HG02943 (cell line): ENCODE results near the gene ANO6.
"Not testable (repeated sequence)": the region's sequence is repeated elsewhere in the genome, so short reads cannot be mapped to it uniquely, and the experiment has no call there.

ENCODE experiments used
- ATAC-seq: cut with Tn5 transposase; IDR thresholded peaks from one replicate; pipeline ENCODE4 v1.9.1; 2021; ENCODE audit warnings: mild to moderate bottlenecking, low read depth, moderate library complexity; ENCODE audit not compliant: unreplicated experiment

The ANO6 gene

DNA sequence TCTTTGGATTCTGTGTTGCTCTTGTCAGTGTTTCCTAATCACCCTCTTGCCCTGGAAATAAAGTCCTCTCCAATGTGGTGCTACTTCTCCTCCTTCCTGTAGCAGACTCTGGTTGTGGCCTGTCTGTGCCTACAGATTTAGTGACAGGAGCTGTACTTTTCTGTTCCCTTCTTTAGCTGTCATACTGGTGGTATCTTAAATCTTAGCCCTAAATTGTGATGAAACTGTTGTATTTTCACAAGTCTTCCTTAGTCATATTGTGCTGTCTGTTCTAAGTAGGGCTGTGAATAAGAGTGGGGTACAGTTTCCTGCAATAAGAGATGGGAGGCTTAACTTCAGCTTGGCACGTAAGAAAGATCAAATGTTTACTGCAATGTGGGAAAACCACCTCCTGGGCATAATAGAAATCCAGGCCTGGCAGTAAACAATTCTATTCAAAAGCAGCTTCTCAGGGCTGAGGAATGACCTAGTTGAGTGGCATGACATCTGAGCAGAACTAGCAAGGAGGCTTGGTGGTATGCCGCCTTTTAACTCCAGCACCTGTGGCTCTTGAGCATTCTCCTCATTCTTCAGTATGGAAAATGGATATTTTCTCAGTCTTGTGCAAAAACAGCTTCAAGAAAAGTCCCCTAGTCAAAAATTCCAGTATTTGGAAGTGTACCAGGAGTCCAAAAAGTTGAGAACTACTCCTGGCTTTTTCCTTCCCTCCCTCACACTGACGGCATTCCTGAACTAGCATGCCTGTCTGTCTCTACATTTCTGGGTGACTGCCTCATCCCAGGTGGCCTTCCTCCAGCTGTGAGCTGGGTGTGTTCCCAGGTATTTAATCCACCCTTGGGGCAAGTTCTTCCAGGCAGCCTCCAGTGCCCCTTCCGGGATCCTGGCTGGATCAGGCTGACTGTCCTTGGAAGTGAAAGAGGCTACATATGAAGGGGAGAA, 19.5 kb downstream of the ANO6 start:
- ATAC-seq: no peak

DNA sequence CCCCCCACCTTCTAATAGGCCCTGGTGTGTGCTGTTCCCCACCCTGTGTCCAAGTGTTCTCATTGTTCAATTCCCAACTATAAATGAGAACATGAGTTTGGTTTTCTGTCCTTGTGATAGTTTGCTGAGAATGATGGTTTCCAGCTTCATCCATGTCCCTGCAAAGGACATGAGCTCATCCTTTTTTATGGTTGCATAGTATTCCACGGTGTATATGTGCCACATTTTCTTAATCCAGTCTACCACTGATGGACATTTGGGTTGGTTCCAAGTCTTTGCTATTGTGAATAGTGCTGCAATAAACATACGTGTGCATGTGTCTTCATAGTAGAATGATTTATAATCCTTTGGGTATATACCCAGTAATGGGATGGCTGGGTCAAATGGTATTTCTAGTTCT, 20.5 kb downstream of the ANO6 start:
- ATAC-seq: not testable (repeated sequence)

DNA sequence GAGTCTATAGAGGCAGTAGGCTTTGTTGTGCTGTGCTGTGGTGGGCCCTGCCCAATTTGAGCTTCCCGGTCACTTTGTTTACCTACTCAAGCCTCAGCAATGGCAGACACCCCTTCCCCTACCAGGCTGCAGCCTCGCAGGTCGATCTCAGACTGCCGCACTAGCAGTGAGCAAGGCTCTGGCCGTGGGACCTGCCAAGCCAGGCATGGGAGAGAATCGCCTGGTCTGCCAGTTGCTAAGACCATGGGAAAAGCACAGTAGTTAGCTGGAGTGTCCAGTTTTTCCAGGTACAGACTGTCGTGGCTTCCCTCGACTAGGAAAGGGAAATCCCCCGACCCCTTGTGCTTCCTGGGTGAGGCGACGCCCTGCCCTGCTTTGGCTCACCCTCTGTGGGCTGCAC, 26.3 kb downstream of the ANO6 start:
- ATAC-seq: no peak

DNA sequence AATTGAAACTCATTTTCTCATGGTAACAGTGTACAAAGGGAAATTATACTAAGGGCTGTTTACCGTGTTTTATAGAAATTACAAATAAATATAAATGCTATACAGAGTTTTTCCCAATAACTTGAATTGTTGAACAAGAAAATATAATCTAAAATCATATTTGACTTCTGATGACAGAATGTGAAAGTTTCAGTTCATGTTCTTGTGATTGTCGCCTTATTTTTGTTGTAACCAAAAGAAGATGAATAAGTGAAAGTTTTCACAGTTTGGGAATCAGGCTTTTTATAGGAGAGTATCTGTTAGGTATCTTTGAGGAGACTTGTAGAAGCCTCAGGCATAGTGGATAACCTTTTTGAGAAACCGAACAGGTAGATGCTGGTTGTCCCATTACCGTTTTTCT, 28.1 kb downstream of the ANO6 start:
- ATAC-seq: no peak

DNA sequence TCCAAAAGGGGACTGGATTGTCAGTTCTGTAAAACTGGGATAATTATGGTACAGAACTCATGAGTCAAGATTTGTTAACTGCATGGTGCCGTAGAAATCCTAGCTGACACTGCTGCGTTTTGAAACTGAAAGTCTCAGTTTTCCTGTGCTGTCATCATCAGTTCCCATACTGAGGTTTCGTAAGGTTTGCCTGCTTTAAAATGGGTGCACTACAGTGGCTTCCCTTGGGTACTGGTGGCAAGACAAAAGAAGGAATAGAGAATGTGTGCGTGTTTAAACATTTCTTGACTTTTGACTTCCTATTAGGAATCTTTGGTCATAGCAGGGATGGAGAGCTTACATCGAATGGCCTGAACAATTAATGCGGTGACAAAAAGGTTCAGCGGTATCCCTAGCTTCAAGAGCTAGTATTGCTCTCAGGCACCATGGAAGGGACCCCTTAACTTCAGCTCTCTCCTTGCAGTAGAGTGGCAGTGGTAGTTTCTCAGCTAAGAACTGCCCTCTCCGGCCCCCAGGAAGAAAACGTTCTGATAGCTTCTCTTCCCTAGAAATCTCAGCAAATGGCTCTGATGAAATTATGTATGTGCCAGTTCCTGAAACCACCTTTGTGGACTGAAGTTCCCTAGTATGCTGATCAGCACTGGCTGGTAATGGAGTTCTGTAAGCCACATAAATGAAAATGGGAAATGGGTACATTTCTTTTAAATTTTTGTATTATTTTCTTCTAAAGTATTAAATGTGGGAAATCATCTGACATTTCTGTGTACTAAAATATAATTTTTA, 28.9 kb downstream of the ANO6 start:
- ATAC-seq: no peak

DNA sequence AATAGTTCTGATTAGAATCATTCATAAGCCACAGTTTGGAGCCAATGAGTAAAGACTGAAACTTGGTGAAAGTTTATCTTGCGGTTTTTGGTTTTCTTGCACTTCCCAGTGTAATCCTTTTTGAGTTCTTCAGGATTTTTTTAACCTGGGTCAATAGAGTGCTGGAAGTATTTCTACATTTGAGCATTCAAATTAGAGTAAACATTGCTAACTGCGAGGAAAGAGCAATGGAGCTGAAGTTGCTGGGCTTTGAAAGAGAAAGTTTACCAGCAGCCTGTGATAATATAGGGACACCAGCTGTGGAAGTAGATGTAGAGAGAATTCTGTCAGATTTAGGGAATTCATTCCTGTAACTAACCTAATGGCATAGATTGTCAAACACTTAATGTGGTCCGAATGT, 30.3 kb downstream of the ANO6 start:
- no peak for ATAC-seq

DNA sequence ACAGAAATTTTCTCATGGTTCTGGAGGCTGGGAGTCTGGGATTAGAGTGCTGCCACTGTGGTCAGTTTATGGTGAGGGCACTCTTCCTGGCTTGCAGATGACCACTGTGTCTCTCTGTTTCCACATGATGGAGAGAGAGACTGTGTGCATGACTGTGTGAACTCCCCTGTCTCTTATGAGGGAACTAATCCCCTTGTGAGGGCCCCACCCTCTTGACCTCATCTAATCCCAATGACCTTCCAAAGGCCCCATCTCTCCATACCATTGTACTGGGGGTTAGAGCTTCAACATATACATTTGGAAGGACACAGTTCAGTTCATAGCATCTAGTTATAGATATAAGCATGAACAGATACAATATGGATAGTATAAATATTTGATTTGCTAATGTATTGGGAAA, 31.7 kb downstream of the ANO6 start:
- ATAC-seq: no peak

DNA sequence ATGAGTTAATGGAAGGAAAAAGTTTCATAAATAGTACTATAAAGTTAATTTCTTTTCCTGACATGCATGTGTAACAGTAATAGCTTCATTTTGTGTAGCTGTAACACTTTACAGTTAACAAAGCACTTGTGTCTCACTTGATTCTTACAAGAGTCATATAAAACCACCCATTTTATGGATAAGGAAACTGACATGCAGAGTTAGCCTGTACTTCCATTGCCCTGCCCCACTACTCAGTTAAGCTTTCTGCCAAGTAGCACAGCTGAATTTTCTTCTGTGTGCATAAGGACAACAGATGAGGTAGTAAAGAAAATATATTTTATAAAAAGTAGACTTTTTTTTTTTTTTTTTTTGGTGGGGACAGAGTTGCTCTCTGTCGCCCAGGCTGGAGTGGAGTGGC, 32.2 kb downstream of the ANO6 start:
- ATAC-seq: no peak

DNA sequence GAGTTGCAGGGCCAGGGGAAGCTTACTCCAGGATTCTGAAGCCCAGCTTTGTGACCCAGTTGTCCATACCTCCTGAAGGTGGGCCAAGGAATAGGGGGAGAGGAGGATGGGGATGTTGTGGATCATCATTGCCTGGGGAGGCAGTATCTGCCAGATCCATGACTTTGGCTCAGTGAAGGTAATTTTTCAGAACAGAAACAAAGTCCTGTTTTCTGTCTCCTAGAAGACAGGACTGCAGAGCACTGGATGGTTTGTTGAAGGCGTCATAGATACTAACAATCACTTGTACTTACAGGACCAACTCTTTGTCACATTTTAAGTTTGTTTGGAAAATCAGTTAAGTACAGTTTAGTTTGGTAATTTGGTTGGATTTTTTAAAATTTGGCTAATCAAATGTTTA, 38.4 kb downstream of the ANO6 start:
- ATAC-seq: no peak

DNA sequence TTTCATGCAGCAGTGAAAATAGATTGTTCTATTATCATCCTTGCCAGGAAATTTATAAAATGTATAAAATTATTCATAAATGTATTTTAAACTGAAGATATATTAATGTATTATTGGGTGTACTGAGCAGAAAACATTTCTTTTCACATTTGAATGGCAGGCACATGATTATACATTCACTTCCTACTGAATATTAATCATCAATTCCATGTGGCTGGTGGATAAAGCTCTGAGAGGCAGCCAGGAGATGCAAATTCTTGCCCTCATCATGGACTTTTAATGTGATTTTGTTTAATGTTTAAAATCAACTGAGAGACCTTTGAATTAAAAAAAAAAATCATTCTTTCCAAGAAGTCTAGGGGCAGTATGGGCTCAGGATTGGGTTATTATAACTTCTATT, 40.8 kb downstream of the ANO6 start:
- ATAC-seq: peak; percentile 7

DNA sequence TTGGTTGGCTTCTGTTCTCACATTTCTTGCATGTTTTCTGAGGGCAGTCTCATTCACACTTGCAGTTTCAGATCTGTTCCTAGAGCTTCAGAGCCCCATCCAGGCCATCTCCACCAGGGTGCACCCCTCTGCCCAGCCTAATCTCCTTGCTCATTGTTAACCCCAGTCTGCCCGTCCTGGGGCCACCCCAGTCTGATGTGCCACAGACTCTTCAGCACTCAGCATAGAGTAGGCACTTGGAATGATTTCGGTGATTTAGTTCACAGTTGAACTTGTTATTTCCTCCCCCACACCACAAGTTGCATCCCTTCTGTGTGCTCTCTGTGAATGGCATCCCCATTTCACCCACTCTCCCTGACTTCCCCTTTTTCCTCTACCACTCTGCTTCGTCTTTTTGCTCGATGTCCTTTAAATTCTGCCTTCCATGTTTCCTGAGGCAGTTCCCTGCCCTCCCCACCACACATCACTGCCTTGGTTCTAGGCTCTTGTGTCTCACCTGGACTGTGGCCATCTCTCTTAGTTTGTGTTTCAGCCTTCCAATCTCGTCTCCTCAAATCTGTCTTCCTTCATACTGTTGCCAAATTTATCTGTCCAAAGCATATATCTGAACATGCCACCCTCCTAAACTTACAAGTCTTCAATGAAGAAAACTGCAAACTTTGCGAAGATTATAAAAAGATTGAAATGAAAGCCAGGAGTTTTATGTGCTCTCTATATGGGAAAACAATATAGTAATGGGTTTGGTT, 41.5 kb downstream of the ANO6 start:
- peak; percentile 84 for ATAC-seq

DNA sequence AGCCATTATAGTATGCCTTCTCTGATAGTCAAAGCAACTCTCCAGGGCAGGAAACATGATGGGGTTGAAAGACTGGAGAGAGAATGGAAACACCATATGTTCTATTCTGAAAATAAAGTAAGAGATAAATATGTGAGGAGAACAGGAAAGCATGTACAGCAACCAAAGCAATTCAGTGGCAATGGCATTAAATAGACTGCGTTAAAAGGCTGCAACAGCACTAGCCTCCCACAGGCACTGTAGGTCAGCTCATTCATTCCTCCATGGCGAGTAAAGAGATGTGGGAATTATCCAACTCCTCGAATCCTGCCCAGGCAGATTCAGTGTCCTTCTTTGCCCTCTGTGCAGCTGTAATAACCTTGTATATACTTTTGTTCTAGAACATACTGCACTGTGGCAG, 43.8 kb downstream of the ANO6 start:
- no peak for ATAC-seq

DNA sequence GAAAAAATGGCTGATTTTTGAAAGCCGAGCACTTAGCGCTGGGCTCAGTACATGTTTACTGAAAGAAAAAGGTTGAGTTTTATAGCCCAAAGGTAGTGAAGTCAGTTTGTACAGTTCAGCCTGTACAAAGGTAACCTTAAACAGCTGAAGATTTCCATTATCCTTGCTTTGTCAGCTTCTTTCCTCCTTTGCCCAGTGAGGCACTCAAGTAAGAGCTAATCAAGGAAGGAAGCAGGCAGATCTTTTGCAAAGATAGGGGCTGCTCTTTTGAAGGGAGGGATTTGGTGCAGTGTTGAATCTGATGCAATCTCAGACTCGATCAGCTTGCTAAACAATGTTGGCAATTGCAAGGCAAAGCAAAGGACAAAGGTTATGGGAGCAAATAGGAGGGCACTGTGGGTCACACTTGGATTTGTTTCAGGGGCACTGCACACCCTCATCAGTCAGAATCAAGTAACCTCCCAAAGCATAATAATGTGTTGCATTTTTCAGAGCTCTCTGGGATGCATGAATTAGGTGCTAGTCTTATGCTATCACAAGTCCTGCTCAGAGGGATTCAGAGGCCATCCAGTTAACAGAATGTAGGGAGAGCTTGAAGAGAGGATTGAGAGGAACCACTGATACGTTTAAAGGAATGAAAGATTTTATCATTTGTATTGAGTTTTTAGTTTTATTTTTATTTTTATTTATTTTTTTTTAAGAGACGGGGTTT, 44.4 kb downstream of the ANO6 start:
- no peak for ATAC-seq

DNA sequence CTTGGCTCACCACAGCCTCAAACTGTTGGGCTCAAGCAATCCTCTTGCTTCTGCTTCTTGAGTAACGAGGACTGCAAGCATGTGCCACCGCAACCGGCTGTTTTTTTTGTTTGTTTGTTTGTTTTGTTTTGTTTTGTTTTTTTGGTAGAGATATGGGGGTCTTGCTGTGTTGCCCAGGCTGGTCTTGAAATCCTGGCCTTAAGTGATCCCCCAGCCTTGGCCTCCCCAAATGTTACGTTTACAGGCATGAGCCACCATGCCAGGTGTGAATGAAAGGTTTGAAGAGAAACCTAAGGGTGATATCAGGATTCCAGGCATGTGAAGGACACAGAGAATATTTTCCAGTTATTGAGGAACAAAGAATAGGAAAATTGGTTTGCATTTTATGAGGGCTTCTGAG, 45.0 kb downstream of the ANO6 start:
- no peak for ATAC-seq

DNA sequence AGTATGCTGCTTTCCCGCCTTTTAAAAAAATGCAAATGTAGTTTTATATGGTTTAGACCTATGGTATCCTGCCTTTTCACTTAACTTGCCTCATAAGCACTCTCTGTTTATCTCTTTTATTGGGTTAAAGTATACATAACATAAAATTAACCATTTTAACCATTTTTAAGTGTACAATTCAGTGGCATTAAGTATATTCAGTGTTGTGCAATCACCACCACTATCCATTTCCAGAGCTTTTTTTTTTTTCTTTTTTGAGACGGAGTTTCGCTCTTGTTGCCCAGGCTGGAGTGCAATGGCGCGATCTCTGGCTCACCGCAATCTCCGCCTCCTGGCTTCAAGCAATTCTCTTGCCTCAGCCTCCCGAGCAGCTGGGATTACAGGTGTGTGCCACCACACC, 46.3 kb downstream of the ANO6 start:
- not testable (repeated sequence) for ATAC-seq

DNA sequence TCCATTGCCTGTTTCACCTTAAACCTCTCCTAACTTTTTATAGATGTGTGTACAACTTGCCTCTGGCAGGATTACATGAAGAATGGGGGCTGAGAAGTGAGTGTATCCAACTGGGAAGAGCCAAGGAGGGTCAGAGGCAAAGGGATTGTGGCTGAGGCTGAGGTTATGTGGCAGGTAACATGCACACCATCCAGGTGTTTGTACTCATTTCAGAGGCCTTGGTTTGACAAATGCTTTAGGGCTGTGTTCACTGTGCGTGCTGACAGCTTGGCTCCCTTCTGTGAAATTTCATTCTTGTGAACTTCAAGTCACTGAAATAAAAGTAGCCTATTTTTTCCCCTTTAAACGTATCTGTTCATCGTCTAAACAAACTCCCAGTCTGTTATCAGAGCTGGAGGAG, 47.7 kb downstream of the ANO6 start:
- no peak for ATAC-seq

DNA sequence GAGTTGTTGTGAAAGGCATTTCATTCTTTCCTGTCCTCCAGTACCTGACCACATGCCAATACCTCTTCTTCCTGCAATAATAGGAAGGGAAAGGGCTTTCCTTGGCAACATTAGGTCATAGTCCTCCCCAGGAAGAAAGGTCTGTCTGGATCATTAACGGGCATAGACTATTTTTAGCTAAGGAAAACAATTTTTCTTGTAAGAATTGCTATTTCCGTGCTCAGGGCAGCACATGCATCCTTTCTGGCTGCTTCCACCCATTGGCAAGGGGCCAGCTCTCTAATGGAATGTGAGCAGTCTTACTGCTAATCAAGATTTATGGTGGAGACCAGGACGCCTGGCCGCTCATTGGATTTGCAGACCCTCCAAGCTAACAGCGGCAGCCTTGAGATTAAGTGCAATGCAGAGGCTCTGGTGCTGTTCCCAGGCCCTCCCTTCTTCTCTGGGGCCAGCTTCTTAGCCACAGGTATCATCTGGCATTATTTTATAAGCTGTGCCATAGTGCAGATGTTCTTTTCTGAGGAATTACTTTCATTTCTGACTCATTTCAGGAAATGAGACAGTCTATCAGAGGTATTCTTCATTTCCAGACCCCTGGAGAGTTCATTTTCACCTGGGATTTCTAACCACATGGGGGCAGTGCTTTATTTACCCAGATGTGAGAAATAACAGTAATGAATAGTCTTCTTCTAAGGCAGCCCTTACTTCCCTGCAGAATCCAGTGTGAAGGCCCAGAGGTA, 52.9 kb downstream of the ANO6 start:
- no peak for ATAC-seq

DNA sequence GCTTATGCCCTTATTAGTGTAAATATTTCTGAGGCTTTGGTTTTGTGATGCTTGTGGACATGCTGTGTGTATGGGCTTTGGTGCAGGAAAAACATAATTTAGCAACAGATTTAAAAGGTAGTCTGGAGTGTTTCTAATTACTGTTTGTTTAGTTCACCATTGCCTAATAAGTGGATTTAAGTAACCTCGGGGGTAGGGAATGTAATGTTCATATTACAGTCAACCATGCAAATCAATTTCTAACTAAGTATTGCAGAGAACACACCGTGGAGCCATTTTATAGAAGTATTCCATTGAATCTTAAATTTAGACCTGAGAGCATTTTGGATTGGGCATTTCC, 53.5 kb downstream of the ANO6 start:
- ATAC-seq: no peak

DNA sequence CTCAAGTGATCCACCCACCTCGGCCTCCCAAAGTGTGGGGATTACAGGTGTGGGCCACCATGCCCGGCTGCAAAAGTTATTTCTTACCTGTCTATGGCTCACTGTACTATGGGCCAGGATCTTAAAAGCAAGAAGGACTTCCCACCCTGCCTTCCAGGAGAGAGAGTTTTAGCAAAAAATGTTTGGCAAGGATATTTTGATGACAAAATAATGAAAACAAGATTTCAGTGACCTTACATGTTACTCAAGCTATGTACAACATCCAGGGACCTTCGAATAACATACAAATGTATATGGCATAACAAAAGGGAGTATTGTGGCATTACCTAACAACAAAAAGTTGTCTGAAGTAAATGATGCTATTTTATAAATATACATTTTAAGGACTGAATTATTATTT, 55.1 kb downstream of the ANO6 start:
- ATAC-seq: no peak

DNA sequence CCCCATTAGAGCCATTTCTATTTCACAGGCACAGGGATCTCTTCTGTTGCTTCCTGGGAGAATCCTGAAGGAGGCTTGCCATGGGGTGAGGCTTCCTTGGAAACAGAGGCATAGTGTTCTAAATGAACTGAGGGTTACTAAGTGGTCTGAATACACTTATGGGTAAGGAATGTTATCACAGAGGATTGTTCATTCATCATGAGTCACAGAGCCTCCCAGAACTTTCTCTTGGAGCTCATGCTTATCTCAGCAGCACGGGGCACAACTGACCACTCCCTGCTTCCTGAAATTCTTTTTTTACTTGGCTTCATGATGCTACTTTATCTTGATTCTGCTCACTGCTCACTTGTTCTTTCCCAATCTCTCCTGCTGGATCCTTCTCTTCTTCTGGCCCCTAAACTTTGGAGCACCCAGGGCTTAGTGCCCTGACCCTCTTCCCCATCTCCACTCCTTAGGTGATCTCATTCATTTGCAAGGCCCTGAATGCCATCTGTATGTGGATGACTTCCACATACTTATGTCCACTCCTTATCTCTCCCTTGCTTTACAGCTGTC, 57.9 kb downstream of the ANO6 start:
- no peak for ATAC-seq
